Activated CD8-positive, alpha-beta memory T cell treated with anti-CD3 and anti-CD28 coated beads for 48 hours (primary cell): Measurements from ENCODE around the gene ARFGEF2.

Experiments
- DNase-seq, 3 experiments: peaks; one replicate each; pipeline ENCODE4 v3.0.0-alpha.2; 2020; ENCODE audit warnings: low read depth in 2 of 3, low spot score in 2 of 3

The ARFGEF2 gene

DNA sequence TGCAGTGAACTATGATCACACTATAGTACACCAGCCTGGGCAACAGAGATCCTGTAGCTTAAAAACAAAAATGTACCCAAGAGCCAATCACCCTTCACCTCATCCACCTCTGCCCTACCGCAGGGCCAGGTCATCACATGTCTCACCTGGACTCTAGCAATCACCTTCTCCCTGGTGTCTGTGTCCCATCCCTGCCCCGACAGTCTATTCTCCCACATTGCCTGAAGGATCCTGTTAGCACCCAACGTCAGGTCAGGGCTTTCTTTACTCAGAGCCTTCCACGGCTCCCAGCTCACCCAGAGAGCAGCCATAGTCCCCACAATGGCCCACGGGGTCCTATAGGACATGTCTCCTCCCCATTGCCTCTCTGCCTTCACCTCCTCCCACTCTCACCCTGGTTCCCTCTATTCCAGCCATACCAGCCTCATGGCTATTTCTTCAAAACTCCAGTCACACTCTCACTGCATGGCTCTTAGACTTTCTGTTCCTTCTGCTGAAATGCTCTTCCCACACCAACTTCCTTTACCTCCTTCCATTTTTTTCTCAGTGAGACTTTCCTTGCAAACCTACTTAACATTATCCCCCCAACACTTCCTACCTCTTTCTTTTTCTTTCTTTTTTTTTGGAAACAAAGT is 22.5 kb upstream of the ARFGEF2 start:
- DNase-seq, result no peak

DNA sequence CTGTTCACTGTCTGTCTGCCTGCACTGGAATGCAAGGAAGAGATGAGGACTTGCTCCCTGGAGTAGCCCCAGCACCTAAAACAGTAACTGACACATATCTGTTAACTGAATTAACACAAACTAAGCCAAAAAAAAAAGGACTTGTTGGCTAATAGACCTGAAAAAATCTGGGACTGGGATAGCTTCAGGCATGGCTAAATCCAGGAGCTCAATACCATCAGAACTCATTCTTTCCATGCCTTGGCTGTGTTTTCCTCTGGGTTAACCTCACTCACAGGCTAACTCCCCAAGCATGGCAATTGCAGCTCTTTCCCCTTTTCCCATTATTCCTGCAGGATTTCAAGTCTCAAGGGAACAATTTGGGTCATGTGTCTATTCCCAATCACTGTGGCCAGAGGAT is 21.6 kb upstream of the ARFGEF2 start:
- DNase-seq, result no peak

DNA sequence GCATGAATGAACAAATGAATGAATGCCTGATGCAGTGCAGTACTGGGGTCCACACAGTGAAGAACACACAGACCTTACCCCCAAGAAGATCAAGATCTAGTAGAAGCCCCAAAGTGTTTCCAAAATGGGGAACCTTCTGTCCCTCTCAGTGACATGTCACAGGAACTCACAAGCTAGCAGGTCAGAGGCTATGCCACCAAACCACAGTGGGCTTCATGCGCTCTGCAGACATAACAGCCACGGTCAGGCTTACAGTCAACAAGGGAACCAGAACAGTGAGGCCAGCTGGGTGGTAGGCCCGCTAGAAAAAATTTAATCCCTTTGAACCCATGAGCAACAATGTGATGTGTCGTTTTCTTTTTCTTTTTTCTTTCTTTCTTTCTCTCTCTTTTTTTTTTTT is 20.2 kb upstream of the ARFGEF2 start:
- no peak for DNase-seq

DNA sequence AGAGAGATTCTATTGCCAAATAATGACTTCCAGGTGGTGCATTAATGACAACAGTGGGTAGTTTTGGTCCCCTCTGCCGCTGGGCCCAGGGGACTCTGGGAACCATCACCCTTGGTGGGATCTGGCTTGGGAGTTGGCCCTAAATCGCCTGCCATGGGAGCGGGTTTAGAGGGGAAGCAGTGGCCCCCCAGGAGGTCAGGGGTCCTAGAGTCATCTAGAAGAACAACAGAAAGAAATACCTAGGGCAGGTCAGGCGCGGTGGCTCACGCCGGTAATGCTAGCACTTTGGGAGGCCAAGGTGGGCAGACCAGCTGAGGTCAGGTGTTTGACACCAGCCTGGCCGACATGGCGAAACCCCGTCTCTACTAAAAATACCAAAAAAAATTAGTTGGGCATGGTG is 17.8 kb upstream of the ARFGEF2 start:
- no peak for DNase-seq

DNA sequence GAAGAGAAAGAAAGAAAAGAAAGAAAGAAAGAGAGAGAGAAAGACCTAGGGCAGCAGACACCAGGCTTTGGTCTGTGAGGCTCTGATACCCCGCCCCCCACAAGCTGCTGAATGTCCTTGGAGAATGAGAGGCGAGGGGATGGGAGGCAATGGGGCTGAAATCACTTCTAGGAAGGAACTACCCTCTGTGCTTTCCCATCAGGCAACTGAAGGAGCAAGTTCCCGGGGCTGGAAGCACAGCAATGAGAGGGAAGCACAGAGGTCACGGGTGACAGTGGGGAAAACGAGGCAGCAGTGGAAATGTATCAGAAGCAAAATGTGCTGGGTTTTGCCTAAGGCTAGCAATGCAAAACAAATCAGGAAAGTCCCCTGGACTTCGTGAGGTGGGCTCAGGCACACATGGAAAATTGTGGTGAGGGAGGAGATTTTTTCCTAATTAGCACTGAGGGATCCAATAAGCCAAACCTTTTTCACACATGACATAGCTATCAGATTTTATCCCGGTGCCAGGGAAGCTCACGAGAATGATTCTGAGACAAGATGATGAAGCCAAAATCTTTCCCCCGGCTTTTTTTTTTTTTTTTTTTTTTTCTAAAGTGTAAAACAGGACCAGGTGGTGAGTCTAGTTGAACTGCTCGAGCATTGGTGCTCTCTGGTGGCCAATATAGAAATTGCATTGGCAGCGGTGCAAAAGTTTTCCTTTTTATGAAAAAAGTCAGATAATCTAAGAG is 16.8 kb upstream of the ARFGEF2 start:
- peak in 1 of 3 experiments; percentile 45 for DNase-seq

DNA sequence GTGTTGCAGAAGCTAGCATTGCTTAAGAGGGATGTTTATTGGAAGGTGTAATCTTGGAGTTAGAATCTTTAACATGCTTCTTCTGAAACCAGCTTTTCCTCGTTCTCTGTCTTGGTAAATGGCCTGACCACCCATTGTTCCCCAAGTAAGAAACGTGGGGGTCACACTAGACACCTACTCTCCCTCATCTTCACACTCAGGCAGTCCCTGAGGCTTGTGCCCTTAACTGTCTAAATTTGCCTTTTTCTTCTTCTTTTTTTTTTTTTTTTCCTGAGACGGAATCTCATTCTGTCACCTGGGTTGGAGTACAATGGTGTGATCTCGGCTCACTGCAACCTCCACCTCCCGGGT is 16.2 kb upstream of the ARFGEF2 start:
- no peak for DNase-seq

DNA sequence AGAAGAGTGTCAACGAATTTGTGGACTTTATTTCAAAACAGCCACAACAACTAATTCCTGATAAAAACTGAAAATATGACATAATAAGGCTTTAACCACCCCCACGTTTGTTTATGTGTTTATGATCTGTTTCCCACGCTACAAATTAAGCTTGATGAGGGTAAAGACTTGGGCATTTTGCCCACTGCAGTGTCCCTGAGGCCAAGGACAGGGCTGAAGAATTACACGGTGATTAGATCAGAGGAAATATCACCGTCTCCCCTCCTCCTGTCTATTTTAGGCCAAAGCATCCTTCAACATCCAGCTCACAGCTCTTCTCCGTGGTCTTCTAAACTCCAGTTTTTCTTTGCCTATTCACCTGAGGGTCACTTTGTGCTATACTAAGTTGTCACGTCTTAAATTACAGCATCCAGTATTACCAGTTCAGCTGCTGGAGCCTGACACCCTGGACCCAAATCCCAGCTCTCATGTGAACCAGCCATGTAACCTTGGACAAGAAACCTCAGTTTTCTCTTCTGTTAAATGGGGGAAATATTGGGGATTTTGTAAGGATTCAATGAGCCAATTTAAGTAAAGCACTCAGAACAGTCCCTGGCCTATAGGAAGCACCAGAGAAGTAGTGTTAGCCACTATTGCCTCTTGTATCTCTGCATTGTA is 15.2 kb upstream of the ARFGEF2 start:
- no peak for DNase-seq

DNA sequence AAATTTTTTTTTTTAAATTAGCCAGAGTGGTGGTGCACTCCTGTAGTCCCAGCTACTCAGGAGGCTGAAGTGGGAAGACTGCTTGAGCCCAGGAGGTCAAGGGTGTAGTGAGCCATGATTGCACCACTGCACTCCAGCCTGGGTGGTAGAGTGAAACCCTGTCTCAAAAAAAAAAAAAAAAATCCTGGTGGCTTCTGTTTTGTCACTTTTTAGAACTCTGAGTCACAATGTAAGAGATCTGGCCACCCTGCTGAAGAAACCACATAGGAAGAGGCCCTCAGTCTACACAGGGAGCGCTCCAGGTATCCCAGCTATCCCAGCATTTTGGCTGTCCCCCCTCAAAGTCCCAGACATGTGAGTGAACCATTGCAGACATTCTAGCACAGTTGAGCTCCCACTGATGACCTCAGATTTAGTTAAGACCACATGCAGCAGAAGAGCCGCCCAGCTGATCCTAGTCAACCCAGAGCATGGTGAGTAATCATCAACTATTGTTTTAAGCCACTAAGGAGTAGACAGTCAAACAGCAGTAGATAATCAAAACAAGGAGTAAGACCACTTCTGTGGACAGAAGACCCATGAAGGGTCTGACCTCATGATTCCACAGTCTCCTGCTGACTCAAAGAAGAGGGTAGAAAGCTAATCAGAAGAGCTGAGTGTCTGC is 12.7 kb upstream of the ARFGEF2 start:
- no peak for DNase-seq

DNA sequence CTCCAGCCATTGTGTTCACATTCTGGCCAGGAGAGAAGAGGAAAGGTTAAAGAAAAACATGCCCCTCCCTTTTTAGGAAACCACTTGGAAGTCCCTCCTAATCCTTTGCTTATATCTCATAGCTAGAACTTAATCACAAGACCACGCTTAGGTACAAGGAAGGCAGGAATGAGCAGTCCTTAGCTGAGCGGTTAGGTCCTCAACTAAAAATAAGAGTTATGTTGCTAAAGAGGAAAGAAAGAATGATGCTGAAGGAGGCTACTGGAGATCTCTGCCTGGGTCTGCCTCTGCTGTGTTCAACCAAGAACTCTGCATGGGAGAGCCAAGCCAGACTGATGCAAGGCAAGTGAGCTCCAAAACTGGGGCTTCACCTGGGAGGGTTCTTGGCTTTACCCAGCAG is 11.6 kb upstream of the ARFGEF2 start:
- DNase-seq, result no peak

DNA sequence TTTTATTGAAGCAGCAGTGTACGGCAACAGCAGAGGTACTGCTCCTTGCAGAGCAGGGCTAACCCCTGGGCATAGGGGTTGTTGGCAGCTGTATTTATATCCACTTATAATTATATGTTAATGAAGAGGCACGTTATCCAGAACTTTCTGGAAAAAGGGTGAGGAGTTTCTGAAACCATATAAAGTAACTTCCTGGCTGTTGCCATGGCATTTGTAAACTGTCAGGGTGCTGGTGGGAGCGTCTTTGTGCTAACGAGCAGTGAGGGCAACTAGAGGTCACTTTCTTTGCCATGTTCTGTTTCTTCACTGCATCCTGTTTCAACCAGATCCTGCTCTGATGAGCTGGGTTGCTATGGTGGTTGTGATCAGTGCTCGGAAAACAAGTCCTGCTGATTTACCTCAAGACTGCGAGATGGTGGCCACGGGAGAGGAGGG is 11.1 kb upstream of the ARFGEF2 start:
- no peak for DNase-seq

DNA sequence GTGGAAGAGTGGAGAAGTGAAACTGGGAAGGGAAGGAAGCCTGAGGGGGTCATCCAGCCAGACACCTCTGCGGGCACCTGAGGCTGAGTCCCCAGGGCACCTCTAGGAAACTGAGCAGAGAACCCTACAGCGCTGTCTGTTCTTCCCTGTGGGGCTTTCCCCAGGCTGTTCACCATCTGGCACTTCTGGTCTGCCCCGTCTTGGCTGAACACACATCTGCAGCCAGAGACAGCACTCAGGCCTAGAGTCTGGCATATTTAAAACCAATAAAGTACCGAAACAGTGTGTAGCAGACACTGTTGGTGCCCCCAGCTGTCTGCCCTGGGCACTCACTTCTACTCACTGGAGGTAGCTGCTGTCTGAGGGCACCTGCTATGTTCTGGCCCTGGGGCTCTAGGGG is 9.4 kb upstream of the ARFGEF2 start:
- DNase-seq, result no peak

DNA sequence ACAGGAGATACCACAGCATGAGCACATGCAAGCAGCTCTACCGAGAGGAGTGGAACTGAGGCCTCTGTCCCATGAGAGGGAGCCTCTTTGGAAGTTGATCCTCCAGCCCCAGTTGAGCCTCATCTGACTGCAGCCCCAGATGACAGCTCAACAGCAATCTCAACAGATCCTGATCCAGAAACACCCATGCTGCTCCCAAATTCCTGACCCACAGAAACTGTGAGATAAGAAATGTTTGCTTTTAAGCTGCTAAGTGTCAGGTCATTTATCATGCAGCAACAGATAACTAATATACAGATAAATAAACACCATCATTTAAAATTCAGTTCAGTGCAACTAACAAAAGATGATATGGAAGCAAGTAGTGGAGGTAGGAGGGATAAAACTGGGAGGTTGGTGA is 4.8 kb upstream of the ARFGEF2 start:
- no peak for DNase-seq

DNA sequence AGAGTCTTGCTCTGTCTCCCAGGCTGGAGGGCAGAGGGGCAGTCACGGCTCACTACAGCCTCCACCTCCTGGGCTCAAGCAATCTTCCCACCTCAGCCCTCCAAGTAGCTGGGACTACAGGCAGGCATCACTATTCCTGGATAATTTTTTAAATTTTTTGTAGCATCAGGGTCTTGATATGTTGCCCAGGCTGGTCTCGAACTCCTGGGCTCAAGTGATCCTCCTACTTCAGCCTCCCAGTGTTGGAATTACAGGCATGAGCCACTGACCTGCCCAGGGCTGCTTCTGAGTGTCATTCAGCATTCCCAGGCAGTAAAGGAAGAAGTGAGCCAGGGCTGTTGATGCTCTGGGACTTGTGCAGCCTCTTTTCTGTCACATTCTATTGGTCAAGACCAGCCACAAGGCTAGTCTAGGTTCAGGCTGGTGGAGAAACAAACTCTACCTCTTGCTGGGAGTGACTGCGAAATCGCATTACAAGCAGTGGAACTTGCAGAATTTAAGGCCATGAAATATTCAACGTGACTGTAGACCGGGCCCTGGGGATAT is 2.1 kb upstream of the ARFGEF2 start:
- no peak for DNase-seq

DNA sequence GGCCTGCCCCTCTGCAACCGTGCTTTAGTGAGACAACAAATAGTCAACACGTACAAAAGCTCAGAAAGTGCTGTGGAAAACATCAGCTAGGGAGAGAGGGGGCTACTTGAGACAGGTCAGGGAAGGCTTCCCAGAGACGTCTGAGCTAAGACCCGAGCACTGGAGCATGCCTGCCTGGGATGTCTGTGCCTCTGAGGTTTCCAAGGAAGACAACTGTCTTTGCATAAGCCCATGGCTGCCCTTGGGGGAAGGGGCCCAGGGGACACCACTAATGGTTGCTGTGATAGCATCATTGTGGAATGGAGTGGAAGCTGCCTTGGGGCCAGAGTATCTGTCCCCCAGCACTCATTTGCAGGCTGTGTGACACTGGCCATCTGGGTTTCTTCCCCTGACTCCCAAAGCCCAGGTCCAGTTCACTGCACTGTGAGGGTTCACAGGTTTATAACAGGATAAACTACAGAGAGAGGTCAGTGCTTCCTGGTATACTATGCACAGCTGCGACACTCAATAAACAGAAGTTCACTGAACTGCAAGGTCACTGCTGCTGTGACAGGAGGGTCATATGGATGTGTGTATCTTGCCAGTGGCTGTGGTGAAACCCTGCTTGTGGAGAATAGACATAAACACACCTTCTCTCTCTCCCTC is 1.5 kb upstream of the ARFGEF2 start:
- DNase-seq, result no peak

DNA sequence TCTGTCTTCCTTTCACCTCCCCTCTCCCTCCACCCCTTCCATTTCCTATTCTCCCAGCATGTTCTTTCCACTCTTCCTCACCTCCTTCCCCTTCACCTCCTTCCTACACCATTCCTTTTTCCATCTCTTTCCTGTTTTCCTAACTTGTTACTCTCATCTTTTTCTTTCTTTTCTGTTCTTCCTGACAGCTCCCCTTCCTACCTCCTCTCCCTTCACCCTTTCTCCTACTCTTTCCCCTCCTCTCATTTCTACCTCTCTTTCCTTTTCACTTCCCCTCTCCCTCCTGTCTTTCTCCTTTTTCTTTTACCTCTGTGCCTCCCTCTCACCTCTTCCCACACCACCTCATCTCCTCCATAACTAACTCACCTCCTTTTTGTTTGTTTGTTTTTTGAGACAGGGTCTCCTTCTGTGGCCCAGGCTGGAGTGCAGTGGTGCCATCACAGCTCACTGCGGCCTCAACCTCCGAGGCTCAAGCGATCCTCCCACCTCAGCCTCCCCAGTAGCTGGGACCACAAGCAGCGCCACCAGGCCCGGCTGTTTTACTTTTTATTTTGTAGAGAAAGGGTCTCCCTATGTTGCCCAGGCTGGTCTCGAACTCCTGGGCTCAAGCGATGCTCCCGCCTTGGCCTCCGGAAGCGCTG is 864 bp upstream of the ARFGEF2 start:
- DNase-seq, result peak in 1 of 3 experiments; percentile 7

DNA sequence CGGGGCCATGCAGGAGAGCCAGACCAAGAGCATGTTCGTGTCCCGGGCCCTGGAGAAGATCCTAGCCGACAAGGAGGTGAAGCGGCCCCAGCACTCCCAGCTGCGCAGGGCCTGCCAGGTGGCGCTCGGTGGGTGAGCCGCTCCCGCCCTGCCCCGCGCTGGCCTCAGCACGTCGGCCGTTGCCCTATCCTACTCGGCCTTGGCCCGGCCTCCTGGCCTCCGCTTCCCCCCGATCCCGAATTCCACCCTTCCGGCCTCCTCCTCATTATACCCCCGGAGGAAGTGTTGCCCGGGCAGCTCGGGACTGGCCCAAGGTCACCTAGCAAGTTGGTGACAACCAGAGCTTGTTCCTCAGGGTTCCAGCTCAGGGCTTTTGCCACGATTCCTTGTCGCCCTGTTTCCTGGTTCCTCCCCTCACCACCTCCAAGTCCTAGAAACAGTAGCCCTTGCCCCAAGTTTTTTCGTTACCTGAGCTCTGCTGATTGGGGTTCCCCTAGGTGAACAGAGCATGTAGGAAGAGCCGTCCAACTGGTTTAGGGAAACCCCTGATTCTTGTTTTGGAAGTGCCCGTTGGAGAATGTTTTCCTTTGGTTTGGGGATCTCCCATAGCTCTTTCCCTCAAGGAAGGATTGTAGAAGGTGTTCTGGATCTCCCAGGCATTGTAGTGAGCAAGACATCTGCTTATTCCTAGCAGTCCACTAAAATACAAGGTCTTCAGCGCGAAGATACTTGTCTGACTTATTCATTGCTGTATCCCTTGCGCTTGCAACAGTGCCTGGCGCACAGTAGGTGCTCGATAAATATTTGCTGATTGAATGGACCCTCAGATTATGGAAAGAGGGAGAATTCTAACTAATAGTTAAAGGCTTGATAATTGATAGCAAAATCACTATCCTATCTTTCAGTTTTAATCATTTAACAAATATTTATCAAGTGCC is 641 bp downstream of the ARFGEF2 start:
- peak in 1 of 3 experiments; percentile 14 for DNase-seq

DNA sequence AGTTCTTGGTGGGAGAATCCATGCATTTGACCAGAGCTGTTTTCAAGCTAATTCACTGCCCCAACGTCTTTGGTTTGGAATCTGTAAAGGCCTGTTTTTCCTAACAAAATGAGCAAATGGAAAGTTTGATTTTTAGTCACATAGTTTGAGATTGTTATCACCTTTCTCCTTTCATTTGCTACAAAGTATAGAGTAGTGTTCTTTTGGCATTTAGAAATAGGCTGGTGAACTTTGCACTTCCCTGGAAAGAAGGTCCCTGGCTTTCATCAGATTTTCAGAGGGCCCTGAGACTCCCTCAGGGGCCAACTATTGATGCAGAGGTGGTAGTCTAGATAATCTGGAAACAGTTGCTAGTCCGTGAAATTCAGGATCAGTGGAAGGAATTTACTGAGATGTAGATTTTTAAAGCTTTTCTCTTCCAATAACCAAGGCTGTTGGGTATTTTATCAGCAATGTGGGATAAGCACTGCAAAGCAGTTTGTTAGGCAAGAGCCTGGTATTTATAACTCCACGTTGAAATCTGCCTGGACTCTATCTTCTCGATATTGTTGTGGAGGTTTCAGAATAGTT is 1.7 kb downstream of the ARFGEF2 start:
- DNase-seq, result no peak

DNA sequence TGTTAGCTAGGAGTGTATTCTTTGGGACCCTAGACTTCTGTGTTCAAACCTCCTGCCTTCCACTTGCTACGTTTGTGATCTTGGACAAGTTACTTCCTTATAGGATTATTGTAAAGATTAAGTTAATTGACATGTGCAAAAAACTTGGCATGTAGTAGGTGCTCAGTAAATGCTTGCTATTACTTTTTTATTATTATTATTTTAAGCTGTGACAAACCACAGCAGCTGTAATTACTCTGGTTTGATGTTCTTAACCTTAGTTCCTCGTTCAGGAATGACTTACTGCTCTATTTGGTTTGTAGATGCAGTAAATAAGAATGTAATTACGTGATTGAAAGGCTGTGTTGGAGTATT is 3.2 kb downstream of the ARFGEF2 start:
- no peak for DNase-seq

DNA sequence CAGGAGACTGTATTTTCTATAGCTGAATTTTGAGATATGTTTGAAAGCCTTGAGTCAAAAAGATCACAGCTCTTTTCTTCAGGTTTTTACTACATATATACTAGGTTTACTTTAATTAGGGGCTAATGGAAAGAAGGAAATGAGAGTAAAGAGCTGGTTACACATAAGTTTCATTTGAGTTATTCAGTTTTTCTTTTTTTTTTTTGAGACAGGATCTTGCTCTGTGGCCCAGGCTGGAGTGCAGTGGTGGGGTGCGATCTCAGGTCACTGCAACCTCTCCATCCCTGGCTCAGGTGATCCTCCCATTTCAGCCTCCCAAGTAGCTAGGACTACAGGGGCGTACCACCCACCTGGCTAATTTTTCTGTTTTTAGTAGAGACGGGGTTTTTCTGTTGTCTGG is 4.8 kb downstream of the ARFGEF2 start:
- no peak for DNase-seq
